ENCODE measurements around the gene TEPSIN. TPM values are rescaled to one million over a fixed set of nuclear protein-coding genes. Genes with fewer than 3 reads are reported as not detected.

Gene TEPSIN
- total and polyA plus RNA-seq, 8 donors = 15.9 to 41.2 (median 21.7) TPM

- Histone ChIP-seq H3K36me3 (peaks cover 0 to 68% of the 10 kb centered on the region in 2 donors), H3K4me3 (no peak overlapping the region)
- DNase-seq = peak in 2 of 4 donors; percentile 46 to 55
These were observed 14.7 kb upstream of the TEPSIN start for GRCh38 chr17:81253358-81254131.

GRCh38 chr17:81252987-81253329 lies 14.1 kb upstream of the TEPSIN start:
- Histone ChIP-seq H3K27me3 (no peaks in the 10 kb centered on the region), H3K4me3 (no peak overlapping the region), H3K4me1 (peaks cover 12 to 19% of the 10 kb centered on the region in 2 donors), H3K9me3 (no peaks in the 10 kb centered on the region), H3K27ac (no peak overlapping the region), H3K36me3 (peaks cover 0 to 67% of the 10 kb centered on the region in 2 donors)
- TF ChIP-seq CTCF (IDR thresholded peaks at IDR 0.05) = no peak
- intact Hi-C loops (cut with DNase I) = loop anchor here in 1 of 2 donors (5.0 to 10.0 kb wide), 2 partner anchors 229 to 352 kb away; no protein-coding TSS in a partner anchor
- ATAC-seq (no peak), DNase-seq (no peak)

More at GRCh38 chr17:81253358-81254131, 14.7 kb upstream of the TEPSIN start:
- no peak overlapping the region for H3K27ac ChIP-seq
- no peaks in the 10 kb centered on the region for H3K27me3 ChIP-seq
- H3K9me3 ChIP-seq = no peaks in the 10 kb centered on the region
- intact Hi-C loops (cut with DNase I) = loop anchor here in 1 of 2 donors (5.0 to 10.0 kb wide), 2 partner anchors 229 to 351 kb away; no protein-coding TSS in a partner anchor
- peak; percentile 30 for ATAC-seq
- peaks cover 12 to 19% of the 10 kb centered on the region in 2 donors for H3K4me1 ChIP-seq
- TF ChIP-seq CTCF (IDR thresholded peaks at IDR 0.05) = peak; percentile 77 to 80

GRCh38 chr17:81252326-81252986 lies 13.6 kb upstream of the TEPSIN start:
- H3K4me1 ChIP-seq = peaks cover 12 to 19% of the 10 kb centered on the region in 2 donors
- TF ChIP-seq CTCF (IDR thresholded peaks at IDR 0.05) = no peak
- intact Hi-C loops (cut with DNase I) = loop anchor here in 1 of 2 donors (5.0 to 10.0 kb wide), 2 partner anchors 230 to 352 kb away; no protein-coding TSS in a partner anchor
- H3K36me3 ChIP-seq = peaks cover 0 to 62% of the 10 kb centered on the region in 2 donors
- DNase-seq (peak in 1 of 4 donors; percentile 54), ATAC-seq (no peak)
- H3K27ac ChIP-seq = no peak overlapping the region
- no peak overlapping the region for H3K4me3 ChIP-seq
- no peaks in the 10 kb centered on the region for H3K9me3 ChIP-seq
- no peaks in the 10 kb centered on the region for H3K27me3 ChIP-seq

GRCh38 chr17:81251709-81252301 lies 12.9 kb upstream of the TEPSIN start:
- H3K9me3 ChIP-seq = no peaks in the 10 kb centered on the region
- H3K27me3 ChIP-seq = no peaks in the 10 kb centered on the region
- peaks cover 0 to 61% of the 10 kb centered on the region in 2 donors for H3K36me3 ChIP-seq
- no peak overlapping the region for H3K27ac ChIP-seq
- intact Hi-C loops (cut with DNase I) = loop anchor here in 1 of 2 donors (5.0 to 10.0 kb wide), 2 partner anchors 230 to 353 kb away; no protein-coding TSS in a partner anchor
- H3K4me3 ChIP-seq = no peak overlapping the region
- TF ChIP-seq CTCF (IDR thresholded peaks at IDR 0.05) = no peak
- H3K4me1 ChIP-seq = peaks cover 12 to 19% of the 10 kb centered on the region in 2 donors
- peak in 3 of 4 donors; percentile 24 to 62 (median 33) for DNase-seq
- ATAC-seq = no peak

All from left lung (tissue), 10 donors.